MM.1S (cell line): ENCODE measurements around the gene LRRC71.

Experiments
- CTCF ChIP-seq: fragments of 300-600 bp; sonication (generic); IDR thresholded peaks from 2 replicates; pipeline ENCODE4 v1.5.1; 2016; ENCODE audit warnings: antibody characterized with exemption, low read length, mixed read lengths
- EZH2 ChIP-seq: fragments of 300-600 bp; sonication (generic); optimal IDR thresholded peaks from 2 replicates; pipeline ENCODE3; 2017; ENCODE audit warnings: low read depth, mild to moderate bottlenecking, antibody characterized with exemption, low read length, mixed read lengths

GRCh38 chr1:156895455-156895812 is 25.0 kb upstream of the LRRC71 start:
- TF ChIP-seq CTCF (no peak), EZH2 (no peak)
